GM18870 (cell line): ENCODE data around the gene EBF4.

Source experiments
- ATAC-seq: cut with Tn5 transposase; IDR thresholded peaks from one replicate; pipeline ENCODE4 v1.9.1; 2021; ENCODE audit warnings: moderate library complexity; ENCODE audit not compliant: unreplicated experiment

EBF4 gene

GRCh38 chr20:2699775-2700413 is 7.3 kb downstream of the EBF4 start:
- ATAC-seq, result no peak

- no peak for ATAC-seq
Observed at GRCh38 chr20:2700913-2701620, 8.5 kb downstream of the EBF4 start.

- no peak for ATAC-seq
Observed at GRCh38 chr20:2701671-2702081, 9.1 kb downstream of the EBF4 start.

- no peak for ATAC-seq
Observed at GRCh38 chr20:2703716-2704475, 11.3 kb downstream of the EBF4 start.

GRCh38 chr20:2705931-2706645 is 13.5 kb downstream of the EBF4 start:
- ATAC-seq, result no peak

- no peak for ATAC-seq
Observed at GRCh38 chr20:2706688-2707352, 14.2 kb downstream of the EBF4 start.

- no peak for ATAC-seq
Observed at GRCh38 chr20:2707353-2708072, 14.9 kb downstream of the EBF4 start.

GRCh38 chr20:2708073-2708415 is 15.5 kb downstream of the EBF4 start:
- no peak for ATAC-seq

GRCh38 chr20:2708665-2709064 is 16.1 kb downstream of the EBF4 start:
- ATAC-seq, result no peak

GRCh38 chr20:2709205-2709981 is 16.8 kb downstream of the EBF4 start:
- ATAC-seq, result no peak

- ATAC-seq, result no peak
Observed at GRCh38 chr20:2713285-2713684, 20.7 kb downstream of the EBF4 start.

GRCh38 chr20:2729251-2729713 is 36.7 kb downstream of the EBF4 start:
- ATAC-seq, result no peak

GRCh38 chr20:2729791-2730190 is 37.2 kb downstream of the EBF4 start:
- ATAC-seq, result no peak

- no peak for ATAC-seq
Observed at GRCh38 chr20:2734899-2735298, 42.3 kb downstream of the EBF4 start.

GRCh38 chr20:2736441-2736840 is 43.9 kb downstream of the EBF4 start:
- ATAC-seq, result no peak

GRCh38 chr20:2738331-2739041 is 45.9 kb downstream of the EBF4 start:
- no peak for ATAC-seq

GRCh38 chr20:2739042-2739398 is 46.4 kb downstream of the EBF4 start:
- no peak for ATAC-seq

- no peak for ATAC-seq
Observed at GRCh38 chr20:2740702-2741101, 48.1 kb downstream of the EBF4 start.

- ATAC-seq, result no peak
Observed at GRCh38 chr20:2741463-2741862, 48.9 kb downstream of the EBF4 start.
